Body of pancreas (tissue), 4 donors: ENCODE data around the gene DENND1A. TPM values are rescaled to one million over a fixed set of nuclear protein-coding genes. Genes with fewer than 3 reads are reported as not detected.

Experiments
- ATAC-seq: fragments of 150-250 bp; one replicate; pipeline ENCODE4 v1.9.1; 2016
- DNase-seq, 4 donors: peaks; one replicate each; pipeline ENCODE4 v3.0.0-alpha.2; 2019
- H3K27ac ChIP-seq, 4 donors: fragments of 200-600 bp; sonication (generic); 1 replicate in 3 of 4; 2 replicates in 1 of 4; pipeline versions ENCODE4 v1.5.1 to v1.6.1; 2016 to 2019; ENCODE audit warnings: mild to moderate bottlenecking in 1 of 4, mixed read lengths in 1 of 4, moderate library complexity in 1 of 4
- H3K27me3 ChIP-seq, 2 donors: fragments of 200-600 bp; sonication (generic); one replicate each; pipeline ENCODE4 v1.6.0; 2016; ENCODE audit warnings: mild to moderate bottlenecking in 1 of 2
- H3K36me3 ChIP-seq, 2 donors: fragments of 200-600 bp; sonication (generic); replicated peaks in 1 of 2; 2 replicates each; pipeline ENCODE4 v1.5.1; 2016; ENCODE audit warnings: low read depth in 2 of 2; ENCODE audit not compliant: insufficient read depth in 1 of 2
- H3K4me1 ChIP-seq: fragments of 200-600 bp; sonication (generic); one replicate; pipeline ENCODE4 v1.6.0; 2016
- H3K4me3 ChIP-seq, 2 donors: fragments of 200-600 bp; sonication (generic); 1 replicate in 1 of 2; 2 replicates in 1 of 2; pipeline ENCODE4 v1.5.1; 2016 to 2019
- H3K9me3 ChIP-seq, 3 donors: fragments of 200-600 bp; sonication (generic); 1 replicate in 2 of 3; 2 replicates in 1 of 3; pipeline ENCODE4 v1.5.1; 2016
- CTCF ChIP-seq, 7 experiments: fragments of 450-650 bp in 4 of 7; fragments of 200-600 bp in 3 of 7; sonication (generic) in 3 of 7; IDR thresholded peaks; one replicate each; pipeline ENCODE4 v1.5.1; 2016 to 2019; ENCODE audit warnings: antibody characterized with exemption in 7 of 7
- POLR2A ChIP-seq, 3 donors: fragments of 450-650 bp; IDR thresholded peaks; one replicate each; pipeline ENCODE4 v1.6.1; 2016; ENCODE audit warnings: antibody characterized with exemption in 3 of 3, mild to moderate bottlenecking in 2 of 3
- WGBS, 2 donors: methylation state at CpG; one replicate each; pipeline ENCODE4 v1.1.5; 2017; 5-methylcytosine and 5-hydroxymethylcytosine counted together
- intact Hi-C: fragments of 100-400 bp; cut with DNase I; formaldehyde crosslinking; loops from one replicate; pipeline ENCODE4 v1.15.1; 2023
- total RNA-seq, 2 donors: library from RNA; depleted of rRNA; stranded (reverse); fragments of >200 nt; gene quantifications; one replicate each; pipeline ENCODE4 v1.1.0, GENCODE V29; 2016

DENND1A gene
- total RNA-seq, 2 donors from 2014 or later = 7.6 to 8.6 TPM

GRCh38 chr9:123756484-123757106 is 173.3 kb downstream of the DENND1A start:
- ATAC-seq (no peak), DNase-seq (no peak)
- H3K4me1 ChIP-seq = no peaks in the 10 kb centered on the region
- WGBS, 2 donors = 90 to 95% methylated on average over 4 of the region's 4 CpGs
- H3K4me3 ChIP-seq = no peak overlapping the region
- H3K9me3 ChIP-seq = no peaks in the 10 kb centered on the region
- TF ChIP-seq POLR2A (IDR thresholded peaks at IDR 0.05) (no peak), CTCF (IDR thresholded peaks at IDR 0.05) (no peak)
- no peaks in the 10 kb centered on the region for H3K36me3 ChIP-seq
- H3K27ac ChIP-seq = no peak overlapping the region
- intact Hi-C loops = no loop called here
- no peaks in the 10 kb centered on the region for H3K27me3 ChIP-seq

GRCh38 chr9:123753669-123754258 is 176.2 kb downstream of the DENND1A start:
- Histone ChIP-seq H3K36me3 (no peaks in the 10 kb centered on the region), H3K9me3 (no peaks in the 10 kb centered on the region), H3K27ac (no peak overlapping the region), H3K4me1 (no peaks in the 10 kb centered on the region), H3K4me3 (no peak overlapping the region), H3K27me3 (no peaks in the 10 kb centered on the region)
- ATAC-seq (no peak), DNase-seq (no peak)
- 96 to 97% methylated on average over 2 of the region's 2 CpGs for WGBS, 2 donors
- intact Hi-C loops = no loop called here
- no peak for TF ChIP-seq CTCF (IDR thresholded peaks at IDR 0.05)
- no peak for TF ChIP-seq POLR2A (IDR thresholded peaks at IDR 0.05)

GRCh38 chr9:123753016-123753415 is 176.9 kb downstream of the DENND1A start:
- no peaks in the 10 kb centered on the region for H3K36me3 ChIP-seq
- no peaks in the 10 kb centered on the region for H3K4me1 ChIP-seq
- ATAC-seq = no peak
- DNase-seq = no peak
- no peak overlapping the region for H3K4me3 ChIP-seq
- H3K27me3 ChIP-seq = no peaks in the 10 kb centered on the region
- no peaks in the 10 kb centered on the region for H3K9me3 ChIP-seq
- WGBS, 2 donors = 44 to 69% methylated on average over 1 of the region's 1 CpG
- intact Hi-C loops = no loop called here
- TF ChIP-seq POLR2A (IDR thresholded peaks at IDR 0.05) = no peak
- TF ChIP-seq CTCF (IDR thresholded peaks at IDR 0.05) = no peak
- H3K27ac ChIP-seq = no peak overlapping the region

GRCh38 chr9:123749580-123750202 is 180.2 kb downstream of the DENND1A start:
- Histone ChIP-seq H3K9me3 (no peaks in the 10 kb centered on the region), H3K36me3 (no peaks in the 10 kb centered on the region), H3K4me3 (no peak overlapping the region), H3K4me1 (no peaks in the 10 kb centered on the region), H3K27ac (no peak overlapping the region), H3K27me3 (no peaks in the 10 kb centered on the region)
- ATAC-seq = no peak
- WGBS, 2 donors = 85 to 93% methylated on average over 4 of the region's 4 CpGs
- DNase-seq = no peak
- TF ChIP-seq CTCF (IDR thresholded peaks at IDR 0.05) (no peak), POLR2A (IDR thresholded peaks at IDR 0.05) (no peak)
- intact Hi-C loops = no loop called here
